ENCODE data around the gene PLD5.
"Not testable (repeated sequence)": the region's sequence is repeated elsewhere in the genome, so short reads cannot be mapped to it uniquely, and the experiment has no call there.

The PLD5 gene

GRCh38 chr1:242402956-242403355, 121.5 kb downstream of the PLD5 start:
- H3K27me3 ChIP-seq (replicated peaks; ENCODE audit: control insufficient read depth, insufficient read depth, low read length) = no peaks in the 10 kb centered on the region
- TF ChIP-seq CTCF (IDR thresholded peaks at IDR 0.05; ENCODE audit: insufficient read depth, low read length, poor library complexity, severe bottlenecking) = no peak
- no peaks in the 10 kb centered on the region for H3K36me3 ChIP-seq (ENCODE audit: control insufficient read depth, insufficient read depth, low read length)
- H3K4me3 ChIP-seq (replicated peaks; ENCODE audit: low read depth, low read length) = no peak overlapping the region
- DNase-seq (ENCODE audit: extremely low read depth, insufficient read length) = no peak

DNA sequence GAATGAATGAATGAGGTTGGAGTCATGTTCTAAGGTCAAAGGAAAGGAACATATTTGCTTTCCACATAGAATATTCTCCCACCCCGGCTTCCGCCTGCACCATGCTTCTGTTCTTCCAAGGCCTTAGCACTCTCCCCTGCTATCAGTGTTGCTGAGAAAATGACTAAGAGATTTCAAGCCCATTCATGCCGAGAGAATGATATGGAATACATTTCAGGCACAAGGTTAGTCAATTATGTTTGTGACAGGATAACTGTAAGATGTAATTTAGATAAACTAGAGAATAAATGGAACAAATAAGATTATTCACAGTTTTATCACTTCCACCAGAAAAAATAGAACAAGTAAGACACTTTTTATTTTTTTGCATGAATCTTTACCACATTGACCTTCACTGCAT, 122.6 kb downstream of the PLD5 start:
- no peak for TF ChIP-seq CTCF (IDR thresholded peaks at IDR 0.05; ENCODE audit: insufficient read depth, low read length, poor library complexity, severe bottlenecking)
- no peak for DNase-seq (ENCODE audit: extremely low read depth, insufficient read length)
- Histone ChIP-seq H3K27me3 (replicated peaks; ENCODE audit: control insufficient read depth, insufficient read depth, low read length) (no peaks in the 10 kb centered on the region), H3K36me3 (ENCODE audit: control insufficient read depth, insufficient read depth, low read length) (no peaks in the 10 kb centered on the region), H3K4me3 (replicated peaks; ENCODE audit: low read depth, low read length) (no peak overlapping the region)

DNA sequence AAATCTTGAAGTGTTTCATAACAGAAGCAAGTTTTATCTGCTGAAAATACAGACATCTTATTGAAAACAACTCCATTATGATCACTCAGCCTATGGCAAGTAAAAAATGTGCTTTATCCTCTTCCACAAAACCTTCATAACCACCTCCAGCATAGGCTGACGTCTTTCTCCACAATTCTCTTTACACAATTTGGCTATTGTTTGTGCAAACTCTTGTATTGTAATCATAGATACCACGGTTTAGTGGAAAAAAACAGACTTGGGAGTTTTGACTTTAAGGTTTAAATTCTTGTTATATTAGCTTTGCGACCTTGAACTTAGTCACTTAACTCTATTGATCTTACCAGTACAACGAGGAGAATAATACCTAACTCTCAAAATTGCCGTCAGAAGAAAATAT, 126.1 kb downstream of the PLD5 start:
- H3K36me3 ChIP-seq (ENCODE audit: control insufficient read depth, insufficient read depth, low read length) = no peaks in the 10 kb centered on the region
- DNase-seq (ENCODE audit: extremely low read depth, insufficient read length) = no peak
- TF ChIP-seq CTCF (IDR thresholded peaks at IDR 0.05; ENCODE audit: insufficient read depth, low read length, poor library complexity, severe bottlenecking) = no peak
- no peak overlapping the region for H3K4me3 ChIP-seq (replicated peaks; ENCODE audit: low read depth, low read length)
- H3K27me3 ChIP-seq (replicated peaks; ENCODE audit: control insufficient read depth, insufficient read depth, low read length) = no peaks in the 10 kb centered on the region

DNA sequence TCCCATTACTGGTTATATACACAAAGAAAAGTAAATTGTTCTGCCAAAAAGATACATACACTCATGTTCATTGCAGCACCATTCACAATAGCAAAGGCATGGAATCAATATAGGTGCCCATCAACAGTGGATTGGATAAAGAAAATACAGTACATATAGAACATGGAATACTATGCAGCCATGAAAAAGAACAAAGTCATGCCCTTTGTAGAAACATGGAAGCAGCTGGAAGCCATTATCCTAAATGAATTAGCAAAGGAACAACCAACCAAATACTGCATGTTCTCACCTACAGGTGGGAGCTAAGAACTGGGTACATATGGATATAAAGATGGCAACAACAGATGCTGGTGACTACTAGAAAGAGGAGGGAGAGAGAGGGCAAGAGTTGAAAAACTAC, 132.6 kb downstream of the PLD5 start:
- DNase-seq (ENCODE audit: extremely low read depth, insufficient read length) = no peak
- no peak for TF ChIP-seq CTCF (IDR thresholded peaks at IDR 0.05; ENCODE audit: insufficient read depth, low read length, poor library complexity, severe bottlenecking)
- Histone ChIP-seq H3K27me3 (replicated peaks; ENCODE audit: control insufficient read depth, insufficient read depth, low read length) (no peaks in the 10 kb centered on the region), H3K4me3 (replicated peaks; ENCODE audit: low read depth, low read length) (no peak overlapping the region), H3K36me3 (ENCODE audit: control insufficient read depth, insufficient read depth, low read length) (no peaks in the 10 kb centered on the region)

- H3K4me3 ChIP-seq (replicated peaks; ENCODE audit: low read depth, low read length); H3K27me3 ChIP-seq (replicated peaks; ENCODE audit: control insufficient read depth, insufficient read depth, low read length); H3K36me3 ChIP-seq (ENCODE audit: control insufficient read depth, insufficient read depth, low read length); DNase-seq (ENCODE audit: extremely low read depth, insufficient read length): not testable (repeated sequence)
These were observed 148.4 kb downstream of the PLD5 start for GRCh38 chr1:242376121-242376520.

GRCh38 chr1:242350446-242350845, 174.1 kb downstream of the PLD5 start:
- not testable (repeated sequence) for H3K4me3 ChIP-seq (replicated peaks; ENCODE audit: low read depth, low read length); H3K36me3 ChIP-seq (ENCODE audit: control insufficient read depth, insufficient read depth, low read length); DNase-seq (ENCODE audit: extremely low read depth, insufficient read length); H3K27me3 ChIP-seq (replicated peaks; ENCODE audit: control insufficient read depth, insufficient read depth, low read length)

- H3K4me3 ChIP-seq (replicated peaks; ENCODE audit: low read depth, low read length) = no peak overlapping the region
- DNase-seq (ENCODE audit: extremely low read depth, insufficient read length) = no peak
- H3K27me3 ChIP-seq (replicated peaks; ENCODE audit: control insufficient read depth, insufficient read depth, low read length) = no peaks in the 10 kb centered on the region
- no peak for TF ChIP-seq CTCF (IDR thresholded peaks at IDR 0.05; ENCODE audit: insufficient read depth, low read length, poor library complexity, severe bottlenecking)
- H3K36me3 ChIP-seq (ENCODE audit: control insufficient read depth, insufficient read depth, low read length) = no peaks in the 10 kb centered on the region
These were observed 174.9 kb downstream of the PLD5 start for GRCh38 chr1:242349636-242350035.

GRCh38 chr1:242330865-242331264, 193.6 kb downstream of the PLD5 start:
- not testable (repeated sequence) for H3K4me3 ChIP-seq (replicated peaks; ENCODE audit: low read depth, low read length); DNase-seq (ENCODE audit: extremely low read depth, insufficient read length); H3K36me3 ChIP-seq (ENCODE audit: control insufficient read depth, insufficient read depth, low read length)

DNA sequence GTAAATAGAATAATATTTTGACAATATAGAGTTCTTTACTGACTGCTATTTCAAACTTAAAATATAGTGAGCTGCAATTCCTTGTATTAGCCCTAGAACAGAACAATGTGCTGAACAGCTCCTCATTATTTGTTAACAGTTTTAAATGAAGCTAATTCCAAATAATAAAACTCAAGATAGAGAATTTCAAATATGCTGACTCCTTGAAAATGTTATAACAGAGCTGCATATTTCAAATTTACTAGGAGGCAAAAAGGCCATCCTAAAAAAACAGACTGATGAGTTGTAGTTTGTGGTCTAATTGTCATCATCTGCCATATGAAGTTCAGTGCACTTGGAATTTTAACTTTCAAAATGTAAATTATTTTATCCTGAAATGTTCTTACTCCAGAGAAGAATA, 197.1 kb downstream of the PLD5 start:
- not testable (repeated sequence) for H3K4me3 ChIP-seq (replicated peaks; ENCODE audit: low read depth, low read length); H3K27me3 ChIP-seq (replicated peaks; ENCODE audit: control insufficient read depth, insufficient read depth, low read length); H3K36me3 ChIP-seq (ENCODE audit: control insufficient read depth, insufficient read depth, low read length); DNase-seq (ENCODE audit: extremely low read depth, insufficient read length)

More at GRCh38 chr1:242330865-242331264, 193.6 kb downstream of the PLD5 start:
- H3K27me3 ChIP-seq (replicated peaks; ENCODE audit: control insufficient read depth, insufficient read depth, low read length) = not testable (repeated sequence)

DNA sequence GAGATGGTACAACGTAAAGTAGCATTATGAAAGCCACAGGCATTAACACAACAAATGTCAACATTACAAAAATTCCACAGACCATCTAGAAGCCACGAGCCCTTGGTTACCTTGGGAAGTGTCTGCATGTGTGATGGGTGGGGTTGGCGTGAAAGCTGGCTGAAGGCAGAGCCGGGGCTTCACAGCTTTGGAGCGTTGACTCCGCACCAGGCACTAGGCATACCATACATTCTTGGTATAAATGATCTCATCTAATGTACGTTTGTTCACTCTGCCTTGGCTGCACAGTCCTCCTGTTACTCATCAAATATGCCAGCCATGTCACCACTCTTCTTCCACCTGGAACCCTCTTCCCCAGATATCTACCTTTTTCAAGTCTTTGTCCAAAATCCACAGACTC, 202.5 kb downstream of the PLD5 start:
- H3K27me3 ChIP-seq (replicated peaks; ENCODE audit: control insufficient read depth, insufficient read depth, low read length); H3K4me3 ChIP-seq (replicated peaks; ENCODE audit: low read depth, low read length); H3K36me3 ChIP-seq (ENCODE audit: control insufficient read depth, insufficient read depth, low read length); DNase-seq (ENCODE audit: extremely low read depth, insufficient read length): not testable (repeated sequence)

All from GM06990 (cell line).